Liver (tissue), 3 donors: ENCODE measurements around the gene IQCE.

Experiments
- RAD21 ChIP-seq, 2 donors: IDR thresholded peaks; 2 replicates each; pipeline ENCODE4 v1.6.1; 2016; ENCODE audit warnings: antibody characterized with exemption in 2 of 2, mild to moderate bottlenecking in 2 of 2
- TF ChIP-seq, protein P1 (sequence below): fragments of 150-350 bp; IDR thresholded peaks from 2 replicates; pipeline ENCODE4 v1.5.1; 2017; ENCODE audit warnings: improper control_type of control experiment, low read depth, low read length; ENCODE audit not compliant: missing input control
- donor health status: healthy.
- donor health status: healthy.

DNA sequence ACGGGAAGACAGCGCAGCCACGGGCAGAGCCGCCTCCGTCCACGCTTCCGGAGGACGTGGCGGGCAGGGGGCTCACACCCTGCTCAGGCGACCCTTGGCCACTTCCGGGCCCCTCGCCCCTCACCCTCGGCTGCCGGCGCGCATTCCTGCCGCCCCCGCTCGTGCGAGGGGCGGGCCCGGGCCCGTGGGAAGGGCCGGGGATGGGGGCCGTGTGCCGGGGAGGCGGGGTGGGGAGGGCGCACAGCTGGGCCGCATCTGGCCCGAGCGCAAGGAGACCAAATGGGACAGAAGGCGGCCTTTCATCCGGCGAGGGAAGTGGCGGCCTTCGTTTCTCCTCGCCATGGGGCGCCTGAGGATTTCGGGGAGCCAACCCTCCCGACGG, 40.1 kb upstream of the IQCE start:
- TF ChIP-seq, protein P1, sequence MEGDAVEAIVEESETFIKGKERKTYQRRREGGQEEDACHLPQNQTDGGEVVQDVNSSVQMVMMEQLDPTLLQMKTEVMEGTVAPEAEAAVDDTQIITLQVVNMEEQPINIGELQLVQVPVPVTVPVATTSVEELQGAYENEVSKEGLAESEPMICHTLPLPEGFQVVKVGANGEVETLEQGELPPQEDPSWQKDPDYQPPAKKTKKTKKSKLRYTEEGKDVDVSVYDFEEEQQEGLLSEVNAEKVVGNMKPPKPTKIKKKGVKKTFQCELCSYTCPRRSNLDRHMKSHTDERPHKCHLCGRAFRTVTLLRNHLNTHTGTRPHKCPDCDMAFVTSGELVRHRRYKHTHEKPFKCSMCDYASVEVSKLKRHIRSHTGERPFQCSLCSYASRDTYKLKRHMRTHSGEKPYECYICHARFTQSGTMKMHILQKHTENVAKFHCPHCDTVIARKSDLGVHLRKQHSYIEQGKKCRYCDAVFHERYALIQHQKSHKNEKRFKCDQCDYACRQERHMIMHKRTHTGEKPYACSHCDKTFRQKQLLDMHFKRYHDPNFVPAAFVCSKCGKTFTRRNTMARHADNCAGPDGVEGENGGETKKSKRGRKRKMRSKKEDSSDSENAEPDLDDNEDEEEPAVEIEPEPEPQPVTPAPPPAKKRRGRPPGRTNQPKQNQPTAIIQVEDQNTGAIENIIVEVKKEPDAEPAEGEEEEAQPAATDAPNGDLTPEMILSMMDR: no peak
- TF ChIP-seq RAD21 (IDR thresholded peaks at IDR 0.05): no peak
